Lower lobe of right lung (tissue), 2 donors: ENCODE measurements around the gene OLFML1. TPM values are rescaled to one million over a fixed set of nuclear protein-coding genes. Genes with fewer than 3 reads are reported as not detected.
A peak's percentile ranks its signal among the peaks of the same experiment; 100 is the strongest.

Source experiments
- ATAC-seq, 2 donors: fragments of 200-7000 bp; cut with Tn5 transposase; one replicate each; pipeline ENCODE4 v1.9.1; 2020 to 2022; ENCODE audit warnings: mild to moderate bottlenecking in 2 of 2, moderate library complexity in 2 of 2
- DNase-seq: peaks from one replicate; pipeline ENCODE4 v3.0.0-alpha.2; 2020
- H3K27ac ChIP-seq: fragments of 200-600 bp; one replicate; pipeline ENCODE4 v1.8.0; 2022
- H3K27me3 ChIP-seq: fragments of 200-600 bp; one replicate; pipeline ENCODE4 v1.8.0; 2022; ENCODE audit warnings: low read depth
- H3K36me3 ChIP-seq: fragments of 200-600 bp; one replicate; pipeline ENCODE4 v1.8.0; 2022; ENCODE audit warnings: mild to moderate bottlenecking
- H3K4me1 ChIP-seq: fragments of 200-600 bp; one replicate; pipeline ENCODE4 v1.8.0; 2022
- H3K4me3 ChIP-seq: fragments of 200-600 bp; one replicate; pipeline ENCODE4 v1.8.0; 2022; ENCODE audit warnings: mild to moderate bottlenecking
- H3K9me3 ChIP-seq: fragments of 200-600 bp; one replicate; pipeline ENCODE4 v1.8.0; 2022
- intact Hi-C: fragments of 100-400 bp; cut with DNase I; formaldehyde crosslinking; loops from one replicate; pipeline ENCODE4 v1.11.0; 2022
- total RNA-seq: library from RNA; stranded (reverse); fragmentation: NEBNext Ultra II Directional; extraction: Animal tissue kit (Norgen Biotek cat#: 25700); gene quantifications from one replicate; pipeline ENCODE4 v1.2.1, GENCODE V29; 2021
- TF ChIP-seq, protein P1 (sequence below): fragments of 200-600 bp; IDR thresholded peaks from one replicate; pipeline ENCODE4 v1.8.0; 2022; ENCODE audit warnings: antibody characterized with exemption, mild to moderate bottlenecking
- donor health status: DM: no; HTN: yes; CAD: no; lungs with severe emphysema.

Gene OLFML1
- total RNA-seq, 1 donor from 2014 or later = 23.2 TPM

DNA sequence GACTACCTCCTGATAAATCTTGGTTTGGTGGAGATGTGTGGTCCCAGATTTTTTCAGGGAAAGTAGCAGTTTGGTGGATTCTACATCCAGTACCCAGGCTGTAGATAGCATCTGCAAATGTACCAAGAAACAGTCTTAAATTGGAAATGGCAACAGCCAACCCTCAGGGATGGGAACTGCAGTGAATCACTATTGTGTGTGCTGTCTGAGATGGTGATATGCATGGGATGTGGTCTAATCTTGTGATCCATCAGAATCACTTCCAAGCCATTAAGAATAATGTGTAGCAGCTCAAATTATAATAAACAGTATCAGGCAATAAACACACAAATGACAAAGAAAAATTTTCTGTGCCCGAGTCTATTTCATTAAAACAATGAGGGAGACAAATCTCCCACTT is 3.4 kb downstream of the OLFML1 start:
- TF ChIP-seq, protein P1, sequence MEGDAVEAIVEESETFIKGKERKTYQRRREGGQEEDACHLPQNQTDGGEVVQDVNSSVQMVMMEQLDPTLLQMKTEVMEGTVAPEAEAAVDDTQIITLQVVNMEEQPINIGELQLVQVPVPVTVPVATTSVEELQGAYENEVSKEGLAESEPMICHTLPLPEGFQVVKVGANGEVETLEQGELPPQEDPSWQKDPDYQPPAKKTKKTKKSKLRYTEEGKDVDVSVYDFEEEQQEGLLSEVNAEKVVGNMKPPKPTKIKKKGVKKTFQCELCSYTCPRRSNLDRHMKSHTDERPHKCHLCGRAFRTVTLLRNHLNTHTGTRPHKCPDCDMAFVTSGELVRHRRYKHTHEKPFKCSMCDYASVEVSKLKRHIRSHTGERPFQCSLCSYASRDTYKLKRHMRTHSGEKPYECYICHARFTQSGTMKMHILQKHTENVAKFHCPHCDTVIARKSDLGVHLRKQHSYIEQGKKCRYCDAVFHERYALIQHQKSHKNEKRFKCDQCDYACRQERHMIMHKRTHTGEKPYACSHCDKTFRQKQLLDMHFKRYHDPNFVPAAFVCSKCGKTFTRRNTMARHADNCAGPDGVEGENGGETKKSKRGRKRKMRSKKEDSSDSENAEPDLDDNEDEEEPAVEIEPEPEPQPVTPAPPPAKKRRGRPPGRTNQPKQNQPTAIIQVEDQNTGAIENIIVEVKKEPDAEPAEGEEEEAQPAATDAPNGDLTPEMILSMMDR = no peak
- Histone ChIP-seq H3K27ac (no peak overlapping the region), H3K4me1 (peaks cover 5% of the 10 kb centered on the region), H3K36me3 (no peaks in the 10 kb centered on the region), H3K9me3 (no peaks in the 10 kb centered on the region), H3K4me3 (no peak overlapping the region), H3K27me3 (no peaks in the 10 kb centered on the region)
- ATAC-seq (no peak), DNase-seq (no peak)
- intact Hi-C loops = no loop called here

DNA sequence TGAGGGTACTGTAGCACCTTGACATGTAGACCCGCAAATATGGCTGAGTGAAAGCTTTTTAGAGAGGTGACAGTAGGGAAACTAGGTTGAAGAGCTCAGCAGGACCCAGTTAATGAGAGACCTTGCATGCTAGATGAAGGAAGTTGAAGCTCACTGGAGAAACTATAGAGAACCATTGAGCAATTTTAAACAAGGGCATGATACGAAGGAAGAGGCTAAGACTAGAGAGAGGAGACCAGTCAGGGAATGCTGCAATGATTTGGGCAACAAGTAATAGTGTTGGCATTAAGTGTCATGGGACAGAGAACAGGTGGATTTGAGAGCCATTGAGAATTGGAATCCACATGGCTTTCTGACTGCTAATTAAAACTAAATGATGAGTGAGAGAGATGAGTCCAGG is 4.1 kb downstream of the OLFML1 start:
- DNase-seq (no peak), ATAC-seq (peak; percentile 19 to 35)
- Histone ChIP-seq H3K4me3 (no peak overlapping the region), H3K9me3 (no peaks in the 10 kb centered on the region), H3K27ac (no peak overlapping the region), H3K4me1 (peaks cover 5% of the 10 kb centered on the region), H3K36me3 (no peaks in the 10 kb centered on the region), H3K27me3 (no peaks in the 10 kb centered on the region)
- TF ChIP-seq, protein P1 = no peak
- intact Hi-C loops = no loop called here

DNA sequence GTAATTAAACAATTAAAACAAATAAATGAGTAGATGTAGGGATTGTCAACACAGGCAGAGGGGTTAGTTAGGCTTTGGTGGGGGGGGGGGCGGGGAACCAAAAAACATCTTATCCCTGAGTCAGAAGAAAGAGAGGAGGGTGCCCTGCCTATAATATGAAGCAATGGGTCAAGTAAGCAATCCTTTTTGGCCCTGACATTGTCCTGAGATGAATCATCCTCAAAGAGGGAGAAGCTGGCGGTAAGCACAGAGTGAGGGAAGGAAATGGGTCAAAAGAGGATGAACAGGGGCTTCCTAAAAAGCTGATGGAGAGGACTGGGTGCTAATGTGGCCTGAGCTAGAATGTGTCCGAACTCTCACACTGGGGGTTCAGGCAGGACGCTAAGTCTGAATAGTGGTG is 4.7 kb downstream of the OLFML1 start:
- Histone ChIP-seq H3K4me3 (no peak overlapping the region), H3K27ac (no peak overlapping the region), H3K36me3 (no peaks in the 10 kb centered on the region), H3K9me3 (no peaks in the 10 kb centered on the region), H3K4me1 (no peaks in the 10 kb centered on the region), H3K27me3 (no peaks in the 10 kb centered on the region)
- DNase-seq (no peak), ATAC-seq (peak; percentile 30 to 32)
- intact Hi-C loops = no loop called here
- TF ChIP-seq, protein P1 = no peak

DNA sequence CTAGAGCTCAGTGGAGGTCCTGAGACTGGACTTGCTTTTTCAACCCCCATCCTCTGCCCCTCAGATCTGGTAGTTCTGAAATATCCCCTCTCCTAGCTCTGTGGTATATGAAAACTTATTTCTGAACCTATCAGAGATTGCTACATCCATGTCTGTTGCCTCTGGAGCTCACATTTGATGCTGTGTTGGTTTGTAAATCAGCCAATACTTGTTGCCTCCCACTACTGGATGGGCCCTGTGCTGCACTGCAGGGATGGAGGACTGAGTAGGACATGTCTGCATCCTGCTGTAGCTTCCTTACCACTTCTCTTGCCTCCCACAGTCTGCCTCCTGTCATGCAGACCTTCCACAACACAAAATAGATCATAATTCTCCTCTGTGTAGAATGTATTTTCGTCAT is 5.2 kb downstream of the OLFML1 start:
- DNase-seq (no peak), ATAC-seq (no peak)
- Histone ChIP-seq H3K9me3 (no peaks in the 10 kb centered on the region), H3K27ac (no peak overlapping the region), H3K4me1 (no peaks in the 10 kb centered on the region), H3K36me3 (no peaks in the 10 kb centered on the region), H3K4me3 (no peak overlapping the region), H3K27me3 (no peaks in the 10 kb centered on the region)
- TF ChIP-seq, protein P1 = no peak
- intact Hi-C loops = no loop called here

DNA sequence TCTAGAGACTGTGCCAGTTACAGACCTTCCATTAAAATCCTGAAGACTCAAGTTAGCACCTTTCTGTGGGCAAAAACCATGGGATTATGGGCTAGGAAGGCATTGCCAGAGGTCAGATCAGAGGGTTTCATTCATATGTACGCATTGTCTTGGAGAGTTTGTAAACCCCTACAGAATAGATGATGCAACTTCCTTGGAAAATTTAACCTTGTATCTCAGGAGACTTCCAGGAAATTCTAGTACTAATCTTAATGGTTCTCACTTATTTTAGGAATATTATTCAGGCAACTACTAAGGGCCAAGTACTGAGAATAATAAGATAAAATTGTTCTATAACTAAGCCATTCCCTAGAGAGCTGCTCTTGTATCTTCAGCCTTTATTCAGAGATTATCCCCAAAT is 6.9 kb downstream of the OLFML1 start:
- Histone ChIP-seq H3K4me3 (no peak overlapping the region), H3K27ac (no peak overlapping the region), H3K4me1 (no peaks in the 10 kb centered on the region), H3K27me3 (no peaks in the 10 kb centered on the region), H3K36me3 (no peaks in the 10 kb centered on the region), H3K9me3 (no peaks in the 10 kb centered on the region)
- no peak for DNase-seq
- TF ChIP-seq, protein P1 = no peak
- ATAC-seq = no peak
- intact Hi-C loops = no loop called here

DNA sequence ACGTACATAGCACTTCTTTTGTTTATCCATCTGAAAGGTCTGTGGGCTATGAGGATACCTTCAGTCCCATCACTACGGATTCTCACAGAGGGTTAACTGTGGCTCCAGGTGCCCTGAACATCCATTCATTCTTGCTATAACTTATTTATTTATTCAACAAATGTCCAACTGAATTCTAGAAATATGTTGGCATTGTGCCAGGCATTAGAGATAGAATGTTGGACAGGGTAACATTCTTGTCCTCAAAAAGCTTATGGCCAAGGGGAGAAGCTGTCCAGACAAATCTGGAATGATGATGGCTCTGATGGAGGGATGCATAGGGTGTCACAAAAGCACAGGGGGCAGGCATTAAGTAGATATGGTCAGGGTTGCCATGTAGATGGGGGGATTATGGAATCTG is 8.4 kb downstream of the OLFML1 start:
- no peak for ATAC-seq
- H3K27ac ChIP-seq = no peak overlapping the region
- TF ChIP-seq, protein P1 = no peak
- no peaks in the 10 kb centered on the region for H3K36me3 ChIP-seq
- H3K9me3 ChIP-seq = no peaks in the 10 kb centered on the region
- intact Hi-C loops = no loop called here
- H3K27me3 ChIP-seq = no peaks in the 10 kb centered on the region
- no peak overlapping the region for H3K4me3 ChIP-seq
- no peaks in the 10 kb centered on the region for H3K4me1 ChIP-seq
- DNase-seq = no peak
